HCT116 (cell line): Measurements from ENCODE around the gene PPP6C. TPM values are rescaled to one million over a fixed set of nuclear protein-coding genes. Genes with fewer than 3 reads are reported as not detected.

Source experiments
- ATAC-seq: fragments of 200-7000 bp; cut with Tn5 transposase; 2 replicates; pipeline ENCODE4 v1.9.1; 2020; ENCODE audit warnings: mild to moderate bottlenecking, moderate library complexity
- BruUV-seq: library from RNA; stranded (reverse); fragments of 400-500 nt; replicated peaks from 2 replicates; lab custom pipeline; 2021; lab: Mats Ljungman, UMichigan
- CTCF ChIA-PET: fragments of 300-600 bp; sonication (Branson Sonifier 250); formaldehyde crosslinking; loops from one replicate; lab custom pipeline; 2021; ENCODE audit warnings: antibody characterized with exemption; lab: Charles Lee
- POLR2A ChIA-PET: fragments of 300-600, 350-600 bp; sonication (Branson Sonifier 250); formaldehyde crosslinking; loops from one replicate; lab custom pipeline; 2021; ENCODE audit warnings: antibody characterized with exemption; lab: Charles Lee
- RAD21 ChIA-PET, 2 experiments: fragments of 300-600 bp; sonication (Branson Sonifier 250); formaldehyde crosslinking; loops; one replicate each; lab custom pipeline; 2023; ENCODE audit warnings: low total read pairs in 2 of 2; ENCODE audit not compliant: uncharacterized antibody in 2 of 2, unreplicated experiment in 2 of 2, low non-redundant PET in 1 of 2; lab: Charles Lee
- DNase-seq: peaks from one replicate; pipeline ENCODE4 v3.0.0-alpha.2; 2010; ENCODE audit warnings: low read depth, low spot score
- H2AFZ ChIP-seq: fragments of 200-600 bp; shearing (Covaris generic), sonication (generic); 2 replicates; pipeline ENCODE4 v1.6.1; 2017; ENCODE audit warnings: low read depth, mixed run types, mixed read lengths, antibody characterized with exemption, low read length; ENCODE audit not compliant: poor library complexity, severe bottlenecking
- H3K27ac ChIP-seq: 2 replicates; pipeline ENCODE4 v1.5.1; 2012; ENCODE audit warnings: low read depth, low read length
- H3K27me3 ChIP-seq: fragments of 200-600 bp; sonication (generic); 2 replicates; pipeline ENCODE4 v1.6.1; 2016; ENCODE audit warnings: mixed run types, low read length, mixed read lengths; ENCODE audit not compliant: insufficient read depth
- H3K36me3 ChIP-seq, 2 experiments: fragments of 200-500 bp in 1 of 2; fragments of 200-600 bp in 1 of 2; sonication (Bioruptor generic) in 1 of 2; sonication (generic) in 1 of 2; 2 replicates each; pipeline versions ENCODE4 v1.5.1 to v1.6.1; 2014 to 2016; ENCODE audit warnings: low read length in 2 of 2, inconsistent platforms in 1 of 2, mixed read lengths in 1 of 2, mixed run types in 1 of 2; ENCODE audit not compliant: insufficient read depth in 2 of 2, control insufficient read depth in 1 of 2
- H3K4me1 ChIP-seq, 2 experiments: fragments of 200-600 bp in 1 of 2; sonication (generic) in 1 of 2; 2 replicates each; pipeline versions ENCODE4 v1.5.1 to v1.6.1; 2012 to 2017; ENCODE audit warnings: low read length in 2 of 2, inconsistent platforms in 1 of 2, mild to moderate bottlenecking in 1 of 2, mixed read lengths in 1 of 2, mixed run types in 1 of 2, moderate library complexity in 1 of 2; ENCODE audit not compliant: insufficient read depth in 2 of 2, control insufficient read depth in 1 of 2
- H3K4me2 ChIP-seq: fragments of 200-600 bp; sonication (generic); 2 replicates; pipeline ENCODE4 v1.6.1; 2017; ENCODE audit warnings: mixed run types, low read length, mixed read lengths
- H3K4me3 ChIP-seq, 2 experiments: fragments of 200-600 bp in 1 of 2; sonication (generic) in 1 of 2; replicated peaks in 1 of 2; 2 replicates each; pipeline ENCODE4 v1.5.1; 2011 to 2016; ENCODE audit warnings: low read length in 2 of 2, control low read depth in 1 of 2, low read depth in 1 of 2, mild to moderate bottlenecking in 1 of 2, mixed read lengths in 1 of 2, mixed run types in 1 of 2
- H3K79me2 ChIP-seq: fragments of 200-600 bp; sonication (generic); 2 replicates; pipeline ENCODE4 v1.6.1; 2017; ENCODE audit warnings: mild to moderate bottlenecking, mixed run types, low read length, moderate library complexity, mixed read lengths; ENCODE audit not compliant: insufficient read depth
- H3K9ac ChIP-seq: fragments of 200-600 bp; sonication (generic); 2 replicates; pipeline ENCODE4 v1.6.1; 2016; ENCODE audit warnings: low read length, mixed read lengths
- H3K9me2 ChIP-seq: fragments of 200-600 bp; sonication (generic), shearing (Covaris generic); 2 replicates; pipeline ENCODE4 v1.6.1; 2017; ENCODE audit warnings: mixed run types, mild to moderate bottlenecking, moderate library complexity; ENCODE audit not compliant: insufficient read depth
- H3K9me3 ChIP-seq, 2 experiments: fragments of 200-500 bp in 1 of 2; fragments of 200-600 bp in 1 of 2; sonication (Bioruptor generic) in 1 of 2; sonication (generic) in 1 of 2; 2 replicates each; pipeline ENCODE4 v1.6.1; 2014 to 2017; ENCODE audit warnings: low read length in 2 of 2, mixed read lengths in 2 of 2, inconsistent platforms in 1 of 2, low read depth in 1 of 2, mild to moderate bottlenecking in 1 of 2, mixed run types in 1 of 2, moderate library complexity in 1 of 2; ENCODE audit not compliant: control insufficient read depth in 1 of 2, insufficient read depth in 1 of 2
- H4K20me1 ChIP-seq: fragments of 200-600 bp; sonication (generic), shearing (Covaris generic); 2 replicates; pipeline ENCODE4 v1.6.1; 2017; ENCODE audit warnings: mixed run types, mild to moderate bottlenecking, moderate library complexity; ENCODE audit not compliant: insufficient read depth
- ELF1 ChIP-seq: IDR thresholded peaks from 2 replicates; pipeline ENCODE4 v1.6.1; 2012; ENCODE audit warnings: low read depth, borderline replicate concordance
- JUND ChIP-seq: IDR thresholded peaks from 2 replicates; pipeline ENCODE4 v1.6.1; 2012
- POLR2A ChIP-seq: IDR thresholded peaks from 2 replicates; pipeline ENCODE4 v1.7.0; 2011; ENCODE audit warnings: borderline replicate concordance; ENCODE audit not compliant: insufficient read depth, insufficient read length; ENCODE audit errors: extremely low read depth
- POLR2AphosphoS5 ChIP-seq: IDR thresholded peaks from 2 replicates; pipeline ENCODE4 v1.6.1; 2011; ENCODE audit warnings: mild to moderate bottlenecking, low read depth, low read length, moderate library complexity
- SP1 ChIP-seq: IDR thresholded peaks from 2 replicates; pipeline ENCODE4 v1.6.1; 2012; ENCODE audit warnings: low read depth
- intact Hi-C: fragments of 100-400 bp; cut with micrococcal nuclease; formaldehyde crosslinking; loops from 2 replicates; pipeline ENCODE4 v1.10.0; 2022
- total RNA-seq: library from RNA; stranded (reverse); gene quantifications from one replicate; pipeline ENCODE4 v1.2.1, GENCODE V29; 2021; ENCODE audit not compliant: unreplicated experiment
- TF ChIP-seq, protein P1 (sequence below): IDR thresholded peaks from 2 replicates; pipeline ENCODE4 v1.6.1; 2011; ENCODE audit warnings: mild to moderate bottlenecking, low read length, moderate library complexity; ENCODE audit not compliant: insufficient replicate concordance; ENCODE audit errors: extremely low read depth
- TF ChIP-seq, protein P2 (sequence below): IDR thresholded peaks from 2 replicates; pipeline ENCODE4 v1.6.1; 2012; ENCODE audit warnings: low read depth

PPP6C gene
- total RNA-seq, 1 experiment from 2014 or later, result 35.4 TPM

GRCh38 chr9:125218621-125219020 lies 29.0 kb upstream of the PPP6C start:
- intact Hi-C loops, result no loop called here

More at GRCh38 chr9:125218621-125219020, 29.0 kb upstream of the PPP6C start:
- H3K79me2 ChIP-seq, result no peaks in the 10 kb centered on the region
- H3K4me2 ChIP-seq, result no peak overlapping the region
- no peaks in the 10 kb centered on the region for H4K20me1 ChIP-seq
- TF ChIP-seq, protein P1, sequence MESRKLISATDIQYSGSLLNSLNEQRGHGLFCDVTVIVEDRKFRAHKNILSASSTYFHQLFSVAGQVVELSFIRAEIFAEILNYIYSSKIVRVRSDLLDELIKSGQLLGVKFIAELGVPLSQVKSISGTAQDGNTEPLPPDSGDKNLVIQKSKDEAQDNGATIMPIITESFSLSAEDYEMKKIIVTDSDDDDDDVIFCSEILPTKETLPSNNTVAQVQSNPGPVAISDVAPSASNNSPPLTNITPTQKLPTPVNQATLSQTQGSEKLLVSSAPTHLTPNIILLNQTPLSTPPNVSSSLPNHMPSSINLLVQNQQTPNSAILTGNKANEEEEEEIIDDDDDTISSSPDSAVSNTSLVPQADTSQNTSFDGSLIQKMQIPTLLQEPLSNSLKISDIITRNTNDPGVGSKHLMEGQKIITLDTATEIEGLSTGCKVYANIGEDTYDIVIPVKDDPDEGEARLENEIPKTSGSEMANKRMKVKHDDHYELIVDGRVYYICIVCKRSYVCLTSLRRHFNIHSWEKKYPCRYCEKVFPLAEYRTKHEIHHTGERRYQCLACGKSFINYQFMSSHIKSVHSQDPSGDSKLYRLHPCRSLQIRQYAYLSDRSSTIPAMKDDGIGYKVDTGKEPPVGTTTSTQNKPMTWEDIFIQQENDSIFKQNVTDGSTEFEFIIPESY, result no peak
- TF ChIP-seq JUND (no peak), SP1 (no peak), POLR2A (no peak), POLR2AphosphoS5 (no peak), ELF1 (no peak)
- TF ChIP-seq, protein P2, sequence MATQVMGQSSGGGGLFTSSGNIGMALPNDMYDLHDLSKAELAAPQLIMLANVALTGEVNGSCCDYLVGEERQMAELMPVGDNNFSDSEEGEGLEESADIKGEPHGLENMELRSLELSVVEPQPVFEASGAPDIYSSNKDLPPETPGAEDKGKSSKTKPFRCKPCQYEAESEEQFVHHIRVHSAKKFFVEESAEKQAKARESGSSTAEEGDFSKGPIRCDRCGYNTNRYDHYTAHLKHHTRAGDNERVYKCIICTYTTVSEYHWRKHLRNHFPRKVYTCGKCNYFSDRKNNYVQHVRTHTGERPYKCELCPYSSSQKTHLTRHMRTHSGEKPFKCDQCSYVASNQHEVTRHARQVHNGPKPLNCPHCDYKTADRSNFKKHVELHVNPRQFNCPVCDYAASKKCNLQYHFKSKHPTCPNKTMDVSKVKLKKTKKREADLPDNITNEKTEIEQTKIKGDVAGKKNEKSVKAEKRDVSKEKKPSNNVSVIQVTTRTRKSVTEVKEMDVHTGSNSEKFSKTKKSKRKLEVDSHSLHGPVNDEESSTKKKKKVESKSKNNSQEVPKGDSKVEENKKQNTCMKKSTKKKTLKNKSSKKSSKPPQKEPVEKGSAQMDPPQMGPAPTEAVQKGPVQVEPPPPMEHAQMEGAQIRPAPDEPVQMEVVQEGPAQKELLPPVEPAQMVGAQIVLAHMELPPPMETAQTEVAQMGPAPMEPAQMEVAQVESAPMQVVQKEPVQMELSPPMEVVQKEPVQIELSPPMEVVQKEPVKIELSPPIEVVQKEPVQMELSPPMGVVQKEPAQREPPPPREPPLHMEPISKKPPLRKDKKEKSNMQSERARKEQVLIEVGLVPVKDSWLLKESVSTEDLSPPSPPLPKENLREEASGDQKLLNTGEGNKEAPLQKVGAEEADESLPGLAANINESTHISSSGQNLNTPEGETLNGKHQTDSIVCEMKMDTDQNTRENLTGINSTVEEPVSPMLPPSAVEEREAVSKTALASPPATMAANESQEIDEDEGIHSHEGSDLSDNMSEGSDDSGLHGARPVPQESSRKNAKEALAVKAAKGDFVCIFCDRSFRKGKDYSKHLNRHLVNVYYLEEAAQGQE, result no peak
- ChIA-PET CTCF (no interaction called here), RAD21 (no interaction called here), POLR2A (interaction anchor here (0.8 to 2.9 kb wide), 2 partner anchors 23 to 24 kb away, joined by 3 to 7 read pairs; partner anchors contain the start of gene HSPA5)
- ATAC-seq (no peak), DNase-seq (no peak)
- no peak overlapping the region for H2AFZ ChIP-seq
- H3K27me3 ChIP-seq, result no peaks in the 10 kb centered on the region
- peaks cover 1 to 23% of the 10 kb centered on the region in 2 experiments; a peak in 3 of 4 replicates for H3K36me3 ChIP-seq
- no peaks in the 10 kb centered on the region for H3K4me1 ChIP-seq
- no peaks in the 10 kb centered on the region for H3K9me3 ChIP-seq
- no peak overlapping the region for H3K27ac ChIP-seq
- no peaks in the 10 kb centered on the region for H3K9me2 ChIP-seq
- no TSS peak for BruUV-seq
- H3K4me3 ChIP-seq, result no peak overlapping the region
- H3K9ac ChIP-seq, result no peak overlapping the region
